Mesenchymal stem cell (in vitro differentiated cells and primary cell): ENCODE measurements around the gene LYPD6B. TPM values are rescaled to one million over a fixed set of nuclear protein-coding genes. Genes with fewer than 3 reads are reported as not detected.

Source experiments
- DNase-seq: peaks from one replicate; pipeline ENCODE4 v3.0.0-alpha.2; 2013
- H2AFZ ChIP-seq: one replicate; pipeline ENCODE4 v1.6.1; 2013; ENCODE audit warnings: low read depth, mild to moderate bottlenecking, control low read depth, inconsistent platforms, low read length, moderate library complexity
- H2AK5ac ChIP-seq: 2 replicates; pipeline ENCODE4 v1.6.1; 2013; ENCODE audit warnings: low read length, moderate library complexity, mild to moderate bottlenecking, inconsistent platforms; ENCODE audit not compliant: severe bottlenecking
- H2BK120ac ChIP-seq: one replicate; pipeline ENCODE4 v1.6.1; 2013; ENCODE audit warnings: low read depth, mild to moderate bottlenecking, inconsistent platforms, low read length, moderate library complexity
- H2BK12ac ChIP-seq, 2 experiments: one replicate each; pipeline ENCODE4 v1.6.1; 2013; ENCODE audit warnings: inconsistent platforms in 2 of 2, low read length in 2 of 2, mild to moderate bottlenecking in 2 of 2, moderate library complexity in 2 of 2, control low read depth in 1 of 2
- H2BK15ac ChIP-seq: one replicate; pipeline ENCODE4 v1.6.1; 2013; ENCODE audit warnings: mild to moderate bottlenecking, low read depth, inconsistent platforms; ENCODE audit not compliant: poor library complexity, severe bottlenecking
- H2BK5ac ChIP-seq: 2 replicates; pipeline ENCODE4 v1.6.1; 2013; ENCODE audit warnings: low read depth, mild to moderate bottlenecking, low read length, control low read depth, inconsistent platforms; ENCODE audit not compliant: poor library complexity, severe bottlenecking
- H3K14ac ChIP-seq, 2 experiments: one replicate each; pipeline ENCODE4 v1.6.1; 2013; ENCODE audit warnings: inconsistent platforms in 2 of 2, low read length in 2 of 2, control low read depth in 1 of 2, mild to moderate bottlenecking in 1 of 2, moderate library complexity in 1 of 2
- H3K18ac ChIP-seq, 2 experiments: one replicate each; pipeline ENCODE4 v1.6.1; 2013; ENCODE audit warnings: inconsistent platforms in 2 of 2, low read length in 2 of 2, control low read depth in 1 of 2, low read depth in 1 of 2, mild to moderate bottlenecking in 1 of 2
- H3K23ac ChIP-seq, 2 experiments: one replicate each; pipeline ENCODE4 v1.6.1; 2013; ENCODE audit warnings: inconsistent platforms in 2 of 2, low read length in 2 of 2, mild to moderate bottlenecking in 2 of 2, moderate library complexity in 2 of 2, control low read depth in 1 of 2
- H3K27ac ChIP-seq: 2 replicates; pipeline ENCODE4 v1.5.1; 2013; ENCODE audit warnings: mild to moderate bottlenecking, moderate library complexity, low read length, control low read depth, inconsistent platforms; ENCODE audit not compliant: poor library complexity, severe bottlenecking
- H3K27me3 ChIP-seq, 2 experiments: 2 replicates each; pipeline versions ENCODE4 v1.6.1 to v1.7.0; 2013; ENCODE audit warnings: low read length in 2 of 2, mild to moderate bottlenecking in 2 of 2, moderate library complexity in 2 of 2, control low read depth in 1 of 2, inconsistent platforms in 1 of 2; ENCODE audit not compliant: control insufficient read depth in 1 of 2, insufficient read depth in 1 of 2
- H3K36me3 ChIP-seq, 2 experiments: 2 replicates each; pipeline versions ENCODE4 v1.6.1 to v1.7.0; 2013; ENCODE audit warnings: low read length in 2 of 2, control low read depth in 1 of 2, inconsistent platforms in 1 of 2, low read depth in 1 of 2, mild to moderate bottlenecking in 1 of 2; ENCODE audit not compliant: insufficient read depth in 2 of 2, control insufficient read depth in 1 of 2
- H3K4ac ChIP-seq, 2 experiments: one replicate each; pipeline ENCODE4 v1.6.1; 2013; ENCODE audit warnings: inconsistent platforms in 2 of 2, low read length in 2 of 2, mild to moderate bottlenecking in 2 of 2, moderate library complexity in 2 of 2, control low read depth in 1 of 2, low read depth in 1 of 2
- H3K4me1 ChIP-seq: 2 replicates; pipeline ENCODE4 v1.6.1; 2013; ENCODE audit warnings: low read depth, low read length, control low read depth; ENCODE audit not compliant: control insufficient read depth, insufficient read depth
- H3K4me2 ChIP-seq: 2 replicates; pipeline ENCODE4 v1.6.1; 2013; ENCODE audit warnings: low read length, mild to moderate bottlenecking, inconsistent platforms; ENCODE audit not compliant: poor library complexity, severe bottlenecking
- H3K4me3 ChIP-seq, 2 experiments: 2 replicates each; pipeline versions ENCODE4 v1.5.1 to v1.7.0; 2013; ENCODE audit warnings: low read length in 2 of 2, mild to moderate bottlenecking in 2 of 2, control low read depth in 1 of 2, low read depth in 1 of 2; ENCODE audit not compliant: insufficient read depth in 1 of 2
- H3K79me1 ChIP-seq: replicated peaks from 2 replicates; pipeline ENCODE4 v1.6.1; 2013; ENCODE audit warnings: mild to moderate bottlenecking, control low read depth, low read length, inconsistent platforms; ENCODE audit not compliant: poor library complexity, severe bottlenecking
- H3K9ac ChIP-seq: 2 replicates; pipeline ENCODE4 v1.7.0; 2013; ENCODE audit warnings: mild to moderate bottlenecking, low read length, moderate library complexity
- H3K9me3 ChIP-seq: 2 replicates; pipeline ENCODE4 v1.7.0; 2013; ENCODE audit warnings: mild to moderate bottlenecking, low read length; ENCODE audit not compliant: control insufficient read depth
- H4K8ac ChIP-seq: one replicate; pipeline ENCODE4 v1.6.1; 2013; ENCODE audit warnings: inconsistent platforms, mild to moderate bottlenecking, low read length, moderate library complexity
- H4K91ac ChIP-seq: one replicate; pipeline ENCODE4 v1.6.1; 2013; ENCODE audit warnings: mild to moderate bottlenecking, low read length, inconsistent platforms
- WGBS: methylation state at CpG from one replicate; pipeline ENCODE4 v1.1.7; 2013; ENCODE audit warnings: mixed read lengths; 5-methylcytosine and 5-hydroxymethylcytosine counted together
- polyA plus RNA-seq, 2 experiments: library from polyadenylated mRNA; stranded (reverse); fragments of 200-250 nt; gene quantifications; one replicate each; pipeline ENCODE4 v1.2.3, GENCODE V29; 2013

The LYPD6B gene, protein sequence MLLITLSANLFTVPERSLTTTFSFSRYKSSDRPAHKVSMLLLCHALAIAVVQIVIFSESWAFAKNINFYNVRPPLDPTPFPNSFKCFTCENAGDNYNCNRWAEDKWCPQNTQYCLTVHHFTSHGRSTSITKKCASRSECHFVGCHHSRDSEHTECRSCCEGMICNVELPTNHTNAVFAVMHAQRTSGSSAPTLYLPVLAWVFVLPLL
- 22.6 TPM for polyA plus RNA-seq (2013, experiment 1 of 2)
- polyA plus RNA-seq (2013, experiment 2 of 2) = 21.2 TPM

DNA sequence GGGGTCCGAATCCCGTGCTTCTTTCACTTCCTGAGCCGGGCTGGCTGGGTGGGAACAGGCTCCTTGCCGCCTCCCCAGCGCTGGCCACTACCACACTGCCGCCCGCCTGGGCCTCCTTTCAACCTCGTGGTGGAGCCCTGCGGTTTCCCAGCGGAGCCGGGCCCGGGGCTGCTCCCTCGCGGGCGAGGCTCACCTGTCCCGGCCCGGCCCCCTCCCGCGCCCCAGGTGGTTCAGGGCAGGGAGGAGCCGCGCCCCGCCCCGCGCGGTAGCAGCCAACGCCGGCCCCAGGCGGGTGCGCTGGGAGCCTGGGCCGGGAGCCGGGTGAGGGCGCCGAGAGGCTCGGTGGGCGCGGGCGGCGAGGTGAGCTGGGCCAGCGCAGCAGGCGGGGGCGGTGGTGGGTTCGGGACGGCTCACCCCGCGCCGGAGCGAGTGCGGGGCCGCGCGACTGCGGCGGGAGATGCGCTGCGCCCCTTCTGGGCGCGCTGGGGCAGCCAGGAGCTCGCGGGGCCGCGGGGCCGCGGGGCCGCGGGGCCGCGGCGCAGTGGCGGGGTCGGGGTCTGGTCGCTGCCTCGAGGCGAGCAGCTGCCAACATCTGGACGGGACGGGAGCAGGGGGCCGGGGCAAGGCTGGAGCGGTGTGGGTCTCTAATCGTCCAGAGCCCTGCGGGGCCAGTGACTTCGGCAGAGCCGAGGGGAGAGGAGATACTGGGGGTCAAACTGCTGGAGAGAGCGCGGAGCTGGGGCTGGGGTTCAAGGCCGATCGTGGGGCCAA is at the start of gene LYPD6B:
TSS of gene LYPD6B (plus strand) at position 258 of the 771 bp plus-strand sequence. CDS start 92,250 bp downstream, outside the sequence.
- WGBS = under 1% methylated on average over 63 of the region's 85 CpGs
- peak within 1 kb of the TSS; percentile 82 for H3K4me2 ChIP-seq
- H3K4me1 ChIP-seq = peaks cover 12% of the 10 kb centered on the region
- H3K27me3 ChIP-seq = peaks cover 48 to 67% of the 10 kb centered on the region in 2 experiments
- H2BK120ac ChIP-seq = peak within 1 kb of the TSS; percentile 84
- peak within 1 kb of the TSS; percentile 37 to 46 for H3K4me3 ChIP-seq
- H2AFZ ChIP-seq = peak within 1 kb of the TSS; percentile 90
- DNase-seq = no peak
- H3K14ac ChIP-seq = peak within 1 kb of the TSS in 1 of 2 experiments; percentile 96
- H2BK15ac ChIP-seq = peak within 1 kb of the TSS; percentile 0
- H3K9me3 ChIP-seq = no peaks in the 10 kb centered on the region
- H3K4ac ChIP-seq = peak within 1 kb of the TSS; percentile 76 to 91
- H3K79me1 ChIP-seq = no peaks in the 10 kb centered on the region
- no peaks in the 10 kb centered on the region for H3K36me3 ChIP-seq
- H3K23ac ChIP-seq = peak within 1 kb of the TSS in 1 of 2 experiments; percentile 72
- H3K27ac ChIP-seq = no peak within 1 kb of the TSS
- peak within 1 kb of the TSS in 1 of 2 experiments; percentile 79 for H2BK12ac ChIP-seq
- no peak within 1 kb of the TSS for H3K9ac ChIP-seq
- H4K91ac ChIP-seq = peak within 1 kb of the TSS; percentile 57
- H4K8ac ChIP-seq = peak within 1 kb of the TSS; percentile 89
- no peak within 1 kb of the TSS for H2BK5ac ChIP-seq
- no peak within 1 kb of the TSS for H2AK5ac ChIP-seq
- peak within 1 kb of the TSS; percentile 64 to 86 for H3K18ac ChIP-seq

DNA sequence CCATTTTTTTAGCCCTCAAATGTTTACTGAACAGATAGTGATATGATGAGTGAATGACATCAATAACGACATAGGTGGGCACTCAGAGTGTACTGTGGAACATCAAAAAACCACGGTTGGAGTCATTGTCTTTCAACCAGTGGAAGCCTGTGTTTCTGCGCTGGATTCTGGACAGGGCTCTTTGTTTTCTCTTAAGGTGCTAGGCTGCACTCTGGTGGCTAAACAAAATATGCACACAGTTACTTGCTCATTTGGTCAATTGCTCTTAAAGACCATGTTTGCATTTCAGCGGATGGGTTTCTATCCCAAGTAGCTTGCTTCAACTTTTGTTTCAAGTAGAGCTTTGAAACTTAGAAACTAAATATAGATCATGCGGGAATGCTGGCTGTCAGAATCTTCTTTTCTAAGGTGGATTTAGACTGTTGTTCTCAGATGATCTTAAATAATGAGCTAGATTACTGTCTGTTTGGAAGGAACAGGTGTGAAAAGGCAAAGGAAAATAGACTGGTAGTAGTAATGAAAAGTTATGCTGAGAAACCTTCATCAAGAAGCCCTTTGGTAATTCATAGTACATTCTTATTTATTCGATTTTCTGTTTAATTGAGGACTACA is 48.5 kb upstream of the LYPD6B start:
- no peak overlapping the region for H2AK5ac ChIP-seq
- no peak overlapping the region for H4K8ac ChIP-seq
- no peak overlapping the region for H3K4me3 ChIP-seq
- H3K4me2 ChIP-seq = no peak overlapping the region
- peak; percentile 81 for DNase-seq
- no peak overlapping the region for H2BK12ac ChIP-seq
- no peak overlapping the region for H3K27ac ChIP-seq
- no peak overlapping the region for H4K91ac ChIP-seq
- H3K14ac ChIP-seq = no peak overlapping the region
- H3K36me3 ChIP-seq = no peaks in the 10 kb centered on the region
- no peak overlapping the region for H2AFZ ChIP-seq
- 63% methylated on average over 5 of the region's 6 CpGs for WGBS
- no peak overlapping the region for H2BK5ac ChIP-seq
- H3K23ac ChIP-seq = no peak overlapping the region
- no peaks in the 10 kb centered on the region for H3K79me1 ChIP-seq
- no peak overlapping the region for H2BK120ac ChIP-seq
- H3K4ac ChIP-seq = no peak overlapping the region
- no peaks in the 10 kb centered on the region for H3K9me3 ChIP-seq
- peaks cover 0 to 5% of the 10 kb centered on the region in 2 experiments for H3K27me3 ChIP-seq
- no peak overlapping the region for H3K9ac ChIP-seq
- no peaks in the 10 kb centered on the region for H3K4me1 ChIP-seq
- no peak overlapping the region for H3K18ac ChIP-seq
- H2BK15ac ChIP-seq = no peak overlapping the region

- Histone ChIP-seq H3K9ac (no peak overlapping the region), H2BK12ac (no peak overlapping the region), H3K4me1 (no peaks in the 10 kb centered on the region), H4K8ac (no peak overlapping the region), H3K27me3 (peaks cover 0 to 5% of the 10 kb centered on the region in 2 experiments), H3K4me2 (no peak overlapping the region), H2AK5ac (no peak overlapping the region), H3K4ac (no peak overlapping the region), H3K23ac (no peak overlapping the region), H3K18ac (no peak overlapping the region), H2BK5ac (no peak overlapping the region), H2BK120ac (no peak overlapping the region), H4K91ac (no peak overlapping the region), H3K27ac (no peak overlapping the region), H3K79me1 (no peaks in the 10 kb centered on the region), H3K36me3 (no peaks in the 10 kb centered on the region), H3K9me3 (no peaks in the 10 kb centered on the region), H2AFZ (no peak overlapping the region), H3K4me3 (no peak overlapping the region), H2BK15ac (no peak overlapping the region), H3K14ac (no peak overlapping the region)
- no peak for DNase-seq
- 83% methylated on average over 6 of the region's 6 CpGs for WGBS
These were observed 47.5 kb upstream of the LYPD6B start for GRCh38 chr2:148990968-148991367.

DNA sequence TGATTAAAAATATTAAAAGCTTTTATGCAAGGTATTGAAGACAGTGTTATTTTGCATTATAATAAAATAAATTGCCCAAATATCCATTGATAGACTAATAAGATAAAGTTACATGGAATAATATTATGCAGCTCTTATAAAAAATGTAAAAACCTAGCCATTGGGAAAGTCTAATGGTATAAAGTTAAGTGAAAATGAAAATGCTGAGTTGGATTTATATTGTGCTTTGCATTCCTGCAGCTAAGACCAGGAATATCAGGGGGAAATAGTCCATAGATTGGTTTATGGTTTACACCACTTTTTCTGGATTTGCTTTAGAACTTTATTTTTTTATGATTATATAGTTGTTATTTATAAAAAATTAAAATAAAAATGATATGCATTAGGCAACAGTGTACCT is 46.1 kb upstream of the LYPD6B start:
- H3K27me3 ChIP-seq = peaks cover 0 to 7% of the 10 kb centered on the region in 2 experiments
- no peak for DNase-seq

More for the DNA sequence above, 46.1 kb upstream of the LYPD6B start:
- no peak overlapping the region for H3K23ac ChIP-seq
- H3K4me2 ChIP-seq = no peak overlapping the region
- H3K79me1 ChIP-seq = no peaks in the 10 kb centered on the region
- H3K27ac ChIP-seq = no peak overlapping the region
- H2AK5ac ChIP-seq = no peak overlapping the region
- no peak overlapping the region for H3K9ac ChIP-seq
- H4K91ac ChIP-seq = no peak overlapping the region
- H3K9me3 ChIP-seq = no peaks in the 10 kb centered on the region
- no peaks in the 10 kb centered on the region for H3K4me1 ChIP-seq
- no peak overlapping the region for H2BK12ac ChIP-seq
- H3K18ac ChIP-seq = no peak overlapping the region
- no peaks in the 10 kb centered on the region for H3K36me3 ChIP-seq
- no peak overlapping the region for H3K4ac ChIP-seq
- no peak overlapping the region for H2BK120ac ChIP-seq
- H2BK5ac ChIP-seq = no peak overlapping the region
- no peak overlapping the region for H2AFZ ChIP-seq
- no peak overlapping the region for H3K4me3 ChIP-seq
- no peak overlapping the region for H3K14ac ChIP-seq
- no peak overlapping the region for H4K8ac ChIP-seq
- H2BK15ac ChIP-seq = no peak overlapping the region
